Measurements from ENCODE around the gene RBCK1.
"Not testable (repeated sequence)": the region's sequence is repeated elsewhere in the genome, so short reads cannot be mapped to it uniquely, and the experiment has no call there.

The RBCK1 gene

GRCh38 chr20:475463-476357 is 67.6 kb downstream of the RBCK1 start:
- FAIRE-seq, result no peak

GRCh38 chr20:476561-477249 is 68.6 kb downstream of the RBCK1 start:
- not testable (repeated sequence) for FAIRE-seq

- no peak for FAIRE-seq
Measured at GRCh38 chr20:478010-478948, 70.2 kb downstream of the RBCK1 start.

GRCh38 chr20:478949-479429 is 70.9 kb downstream of the RBCK1 start:
- peak; percentile 77 for FAIRE-seq

GRCh38 chr20:479487-479886 is 71.4 kb downstream of the RBCK1 start:
- no peak for FAIRE-seq

GRCh38 chr20:480044-480443 is 71.9 kb downstream of the RBCK1 start:
- FAIRE-seq, result no peak

- FAIRE-seq, result no peak
Measured at GRCh38 chr20:481167-481566, 73.1 kb downstream of the RBCK1 start.

Measured in endometrium (tissue), 2 donors.